HFF-Myc (cell line): ENCODE measurements around the gene CLEC4G.

Source experiments
- DNase-seq: peaks from one replicate; pipeline ENCODE4 v3.0.0-alpha.2; 2011; ENCODE audit warnings: low read depth; ENCODE audit errors: extremely low read depth
- H3K4me3 ChIP-seq: replicated peaks from 2 replicates; pipeline ENCODE4 v1.5.1; 2011; ENCODE audit warnings: low read depth, mild to moderate bottlenecking, control low read depth, low read length
- CTCF ChIP-seq: IDR thresholded peaks from 2 replicates; pipeline ENCODE4 v1.5.1; 2012; ENCODE audit warnings: mild to moderate bottlenecking, low read depth, low read length, control low read depth; ENCODE audit errors: missing control alignments

CLEC4G gene

GRCh38 chr19:7742575-7742974 lies 10.7 kb upstream of the CLEC4G start:
- DNase-seq = no peak
- no peak overlapping the region for H3K4me3 ChIP-seq
- no peak for TF ChIP-seq CTCF

GRCh38 chr19:7740682-7741054 lies 8.8 kb upstream of the CLEC4G start:
- TF ChIP-seq CTCF = no peak
- H3K4me3 ChIP-seq = no peak overlapping the region
- DNase-seq = no peak

GRCh38 chr19:7739801-7740681 lies 8.1 kb upstream of the CLEC4G start:
- TF ChIP-seq CTCF = no peak
- H3K4me3 ChIP-seq = no peak overlapping the region
- DNase-seq = no peak

- no peak for TF ChIP-seq CTCF
- DNase-seq = no peak
These were observed 7.4 kb upstream of the CLEC4G start for GRCh38 chr19:7739211-7739755.

GRCh38 chr19:7738023-7738422 lies 6.1 kb upstream of the CLEC4G start:
- H3K4me3 ChIP-seq = no peak overlapping the region
- no peak for DNase-seq
- TF ChIP-seq CTCF = no peak

More at GRCh38 chr19:7739211-7739755, 7.4 kb upstream of the CLEC4G start:
- H3K4me3 ChIP-seq = no peak overlapping the region

GRCh38 chr19:7737215-7737614 lies 5.3 kb upstream of the CLEC4G start:
- TF ChIP-seq CTCF = no peak
- no peak for DNase-seq
- H3K4me3 ChIP-seq = no peak overlapping the region

GRCh38 chr19:7736148-7736547 lies 4.2 kb upstream of the CLEC4G start:
- H3K4me3 ChIP-seq = no peak overlapping the region
- TF ChIP-seq CTCF = no peak
- DNase-seq = no peak
